Stimulated activated CD4-positive, alpha-beta T cell treated with anti-CD3 and anti-CD28 coated beads, TNF-alpha, amount 100 ng/mL, for 48 hours (primary cell): ENCODE results near the gene SMIM21.

Source experiments
- DNase-seq, 3 donors: peaks; one replicate each; pipeline ENCODE4 v3.0.0-alpha.2; 2020; ENCODE audit warnings: low read depth in 3 of 3

SMIM21 gene

DNA sequence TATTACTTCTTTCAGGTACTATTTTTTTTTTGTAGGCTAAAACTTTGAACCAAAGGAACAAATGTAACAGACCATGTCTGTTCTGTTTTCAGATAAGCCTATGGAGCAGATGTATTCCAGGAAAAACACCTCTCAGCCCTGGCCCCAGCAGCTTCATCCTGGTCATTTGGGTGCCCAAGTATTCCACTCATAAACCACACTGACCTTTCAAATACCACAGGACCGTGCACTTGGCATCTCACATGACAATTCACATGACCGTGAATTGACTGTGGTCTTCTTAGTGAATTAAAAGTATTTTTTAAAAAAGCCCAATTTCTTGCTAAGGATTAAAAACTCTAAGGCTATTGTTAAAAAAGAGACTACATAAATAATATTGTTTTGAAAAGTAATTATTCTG lies 50.2 kb downstream of the SMIM21 start:
- DNase-seq = no peak

DNA sequence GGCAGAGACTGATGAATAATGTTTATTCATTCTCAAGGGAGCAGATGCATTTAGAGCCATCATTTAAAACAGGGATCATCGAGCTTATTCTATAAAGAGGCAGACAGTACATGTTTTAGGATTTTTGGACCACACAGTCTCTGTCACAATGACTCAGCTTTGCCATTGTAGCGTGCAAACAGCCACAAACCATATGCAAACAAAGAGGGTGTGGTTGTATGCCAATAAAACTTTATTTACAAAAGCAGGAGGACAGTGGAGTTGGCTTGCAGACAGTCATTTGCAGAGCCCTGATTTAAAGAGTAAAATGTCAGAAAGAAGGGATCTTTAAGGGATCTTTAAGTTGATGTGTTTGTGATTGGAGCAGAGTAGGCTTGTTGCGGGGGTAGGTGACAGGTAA lies 51.5 kb downstream of the SMIM21 start:
- no peak for DNase-seq

DNA sequence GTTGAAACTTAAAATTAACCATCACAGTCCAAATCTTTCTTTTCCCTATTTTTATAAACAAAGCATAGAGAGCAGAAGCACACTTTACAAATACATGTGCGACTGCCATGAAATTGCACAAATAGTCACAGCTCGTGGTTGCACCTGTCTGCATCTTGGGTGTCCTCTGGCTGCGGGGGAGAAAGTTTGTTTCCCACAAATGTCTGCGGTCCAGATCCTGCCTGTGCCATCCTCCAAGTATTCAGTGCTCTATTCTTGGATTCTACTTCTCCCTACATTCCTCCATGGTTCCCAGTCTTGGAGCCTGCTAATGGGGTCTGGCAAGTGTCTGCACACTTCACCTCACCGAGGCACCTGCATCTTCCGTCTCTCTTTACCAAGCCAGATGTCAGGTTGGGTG lies 52.2 kb downstream of the SMIM21 start:
- no peak for DNase-seq

DNA sequence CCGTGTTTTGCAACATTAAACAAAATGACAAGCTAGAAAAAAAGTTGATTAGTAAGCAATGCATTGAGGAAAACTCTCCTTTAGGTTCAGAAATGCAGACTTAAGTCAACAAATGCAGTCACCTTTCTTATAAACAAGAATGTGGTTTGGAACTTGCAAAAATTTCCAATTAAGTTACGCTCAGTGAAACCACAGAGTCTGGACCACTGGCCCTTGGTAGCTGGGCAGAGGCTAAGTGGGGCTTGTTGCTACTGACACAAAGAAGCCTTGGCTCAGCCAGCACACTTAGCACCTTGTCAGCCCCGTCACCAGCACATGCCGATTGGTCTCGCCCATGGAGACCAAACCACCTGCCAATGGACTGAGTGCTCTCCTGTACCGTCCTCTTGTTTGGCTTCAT lies 53.0 kb downstream of the SMIM21 start:
- no peak for DNase-seq

DNA sequence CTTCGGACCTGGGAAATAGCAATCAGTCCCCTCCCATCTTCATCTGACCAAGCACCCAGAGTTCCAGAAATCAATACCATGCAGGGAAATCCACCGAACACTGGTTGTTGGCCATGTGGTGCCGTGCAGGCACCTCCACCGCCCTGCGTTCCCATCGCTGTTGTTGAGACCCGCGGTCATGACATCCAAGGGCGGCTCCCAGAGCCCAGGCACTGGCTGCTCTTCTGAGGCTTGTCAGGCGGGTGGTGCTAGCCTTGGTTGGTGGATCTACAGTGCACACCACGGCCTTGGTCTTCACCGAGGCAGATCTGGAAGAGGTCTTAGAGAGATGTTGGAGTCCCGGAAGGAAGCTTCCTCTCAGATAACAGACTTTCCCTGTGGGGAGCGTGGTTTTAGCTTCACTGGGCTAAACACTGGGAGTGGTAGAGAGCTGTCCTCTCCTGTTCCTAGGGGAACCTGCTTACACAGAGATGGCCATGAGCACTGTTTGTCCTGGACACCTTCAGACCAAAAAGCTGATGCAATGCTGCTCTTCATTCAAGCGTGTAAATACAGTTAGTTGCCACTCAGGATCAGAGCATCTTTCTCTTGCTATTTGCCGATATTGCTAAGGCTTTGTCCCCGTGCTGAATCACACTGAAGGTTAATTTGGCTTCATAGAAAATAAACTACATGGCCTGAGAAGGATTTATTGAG lies 58.3 kb downstream of the SMIM21 start:
- no peak for DNase-seq

DNA sequence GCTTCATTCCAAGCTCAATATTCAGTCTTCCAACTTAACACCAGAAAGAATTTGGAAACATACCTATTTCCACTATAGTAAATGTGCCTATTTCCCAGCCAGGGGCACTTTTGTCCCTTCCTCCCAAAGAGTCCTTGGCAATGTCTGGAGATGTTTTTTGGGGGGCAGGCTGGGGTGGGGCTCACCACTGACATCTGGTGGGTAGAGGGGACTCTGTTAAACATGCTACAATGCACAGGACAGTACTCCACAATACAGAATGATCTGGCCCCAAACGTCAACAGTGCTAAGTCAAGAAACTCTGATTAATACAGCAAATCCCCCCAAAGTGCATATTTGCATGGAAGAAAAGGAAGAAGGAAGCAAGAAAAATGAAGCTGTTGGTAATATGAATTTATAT lies 61.7 kb downstream of the SMIM21 start:
- DNase-seq = no peak

DNA sequence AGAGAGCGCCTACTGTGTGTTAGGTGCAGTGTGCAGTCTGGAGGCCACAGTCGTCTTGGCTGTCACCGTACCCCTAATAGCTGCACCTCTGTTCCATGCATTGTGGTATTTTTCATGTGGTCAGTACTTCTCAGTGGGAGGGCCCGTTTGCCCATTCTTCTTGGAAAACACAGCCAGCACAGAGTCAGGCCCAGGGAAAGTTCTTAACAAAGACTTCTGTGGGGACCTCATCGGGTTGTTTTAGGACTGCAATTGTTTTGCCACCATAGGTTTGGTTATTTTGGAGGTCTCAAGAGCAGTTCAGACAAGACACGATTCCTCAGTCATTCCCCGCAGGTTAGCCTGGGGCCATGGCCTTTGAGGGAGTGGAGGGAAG lies 62.3 kb downstream of the SMIM21 start:
- no peak for DNase-seq

DNA sequence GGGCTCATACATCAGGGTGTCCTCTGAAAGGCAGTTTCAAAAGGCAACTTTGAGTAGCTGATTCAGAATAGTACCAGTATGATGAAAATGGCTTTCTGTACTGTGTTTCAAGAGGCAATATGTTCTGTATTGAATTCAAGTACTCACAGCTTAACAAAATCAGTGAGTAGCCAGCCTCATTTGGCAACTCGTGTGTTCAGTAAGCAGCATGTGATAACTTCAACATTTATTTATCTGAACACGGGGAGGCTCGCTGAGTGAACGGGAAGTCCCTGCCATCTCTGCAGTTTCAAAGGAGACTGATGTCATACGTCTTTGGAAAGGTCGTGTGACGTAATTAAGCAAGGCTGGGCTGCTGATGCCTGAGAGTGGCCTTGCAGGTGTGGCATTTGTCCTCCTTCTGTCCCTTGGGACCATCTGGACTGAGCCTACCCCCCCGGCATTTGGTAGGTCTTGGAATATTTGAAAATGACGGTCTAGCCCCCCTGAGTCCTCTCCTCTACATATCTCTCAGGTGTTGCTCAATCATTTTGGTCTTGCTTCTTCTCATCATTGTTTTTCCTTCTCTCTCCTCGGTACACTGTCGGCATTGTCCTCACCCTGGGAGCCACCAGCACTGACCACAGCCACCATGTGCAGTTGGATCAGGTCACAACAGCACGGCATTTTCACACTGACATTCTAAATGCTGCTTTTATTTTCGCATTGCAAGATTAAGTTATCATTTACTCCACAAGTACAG lies 62.8 kb downstream of the SMIM21 start:
- DNase-seq = no peak

DNA sequence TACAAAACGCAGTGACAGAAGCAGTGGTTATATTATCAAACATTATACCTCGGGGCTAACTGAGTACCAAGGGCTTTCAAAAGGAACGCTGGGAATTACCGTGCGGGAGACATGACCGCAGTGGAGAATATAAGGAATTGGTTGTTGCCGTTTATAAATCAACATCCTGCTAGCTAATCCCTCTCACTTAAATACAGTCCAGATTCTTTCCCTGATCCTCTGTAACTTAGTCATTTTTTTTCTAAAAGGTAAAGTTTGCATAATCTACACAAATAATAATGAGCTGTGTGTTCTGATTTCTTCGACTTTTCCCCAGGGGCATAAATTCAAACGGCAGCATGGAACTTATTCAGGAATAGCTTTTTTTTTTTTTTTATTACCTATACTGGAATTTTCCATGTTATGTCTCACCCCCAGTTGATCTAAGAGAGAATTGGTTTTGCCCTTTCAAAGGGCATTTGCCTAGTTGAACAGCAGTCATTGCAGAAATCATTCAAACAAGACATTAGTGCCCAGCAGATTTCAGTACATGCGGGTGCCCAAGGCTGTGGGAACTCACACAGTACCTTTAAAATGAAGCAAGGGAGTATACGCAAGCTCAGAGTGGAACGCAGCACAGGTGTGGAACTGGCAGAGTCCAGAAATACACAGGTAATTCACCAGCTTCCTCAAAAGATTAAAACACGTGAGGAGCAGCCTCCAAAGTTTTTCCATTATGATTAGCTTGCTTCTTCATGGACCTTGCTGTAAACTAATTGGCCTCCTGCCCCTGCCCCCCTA lies 63.9 kb downstream of the SMIM21 start:
- no peak for DNase-seq

DNA sequence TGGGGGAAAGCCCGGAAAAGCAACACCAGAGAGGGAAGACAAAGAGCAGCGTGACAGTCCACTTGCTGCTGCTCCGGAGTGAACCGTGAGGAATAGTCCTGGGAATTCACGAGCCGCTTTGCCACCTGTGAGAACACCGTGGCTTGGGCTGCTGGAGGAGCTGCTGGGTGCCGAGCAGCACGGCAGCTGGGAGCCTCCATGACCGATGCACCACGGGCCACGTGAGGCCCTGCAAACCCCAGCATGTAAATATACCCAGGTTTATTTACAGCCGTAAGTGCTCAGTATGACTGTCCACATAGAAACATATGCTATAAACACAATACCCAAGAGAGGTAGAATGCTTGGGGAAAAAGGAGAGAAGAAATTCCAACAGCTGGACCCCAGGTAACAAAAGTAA lies 65.1 kb downstream of the SMIM21 start:
- DNase-seq = no peak

DNA sequence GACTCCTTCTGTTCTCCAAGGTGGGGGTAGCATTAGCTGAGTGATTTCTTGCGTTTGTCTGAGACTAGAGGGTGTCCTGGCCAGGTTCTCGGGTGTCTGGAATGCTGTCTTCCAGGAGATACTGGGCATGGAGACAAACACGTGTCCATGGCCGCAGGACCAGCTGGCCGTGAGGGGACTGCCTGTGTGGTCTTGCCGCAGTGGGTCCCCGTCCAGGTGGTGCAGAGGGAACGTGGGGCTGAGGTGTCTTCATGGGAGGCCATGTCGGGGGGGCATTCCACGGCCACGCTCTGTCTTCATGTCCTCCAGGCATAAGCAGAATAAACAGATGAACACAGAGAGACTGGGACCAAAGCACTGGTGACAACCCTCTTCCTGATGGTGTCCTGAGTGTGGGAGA lies 66.6 kb downstream of the SMIM21 start:
- DNase-seq = no peak

DNA sequence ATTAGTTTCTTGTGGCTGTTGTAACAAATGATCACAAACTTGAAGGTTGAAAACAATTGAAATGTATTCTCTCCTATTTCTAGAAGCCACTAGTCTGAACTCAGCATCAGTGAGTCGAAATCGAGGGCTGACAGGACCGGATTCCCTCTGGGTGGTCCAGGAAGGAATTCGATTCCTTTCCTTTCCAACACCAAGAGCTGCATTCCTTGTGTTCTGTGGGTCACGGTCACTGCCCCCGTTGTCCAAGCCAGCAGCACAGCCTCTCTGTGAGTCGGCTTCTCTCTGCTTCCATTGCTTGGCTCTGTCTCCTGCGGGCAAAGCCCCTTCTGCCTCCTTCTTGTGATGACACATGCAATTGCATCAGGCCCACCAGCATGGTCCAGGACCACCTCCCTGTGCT lies 67.3 kb downstream of the SMIM21 start:
- no peak for DNase-seq
